A673 (cell line): ENCODE results near the gene LRRC74B. TPM values are rescaled to one million over a fixed set of nuclear protein-coding genes. Genes with fewer than 3 reads are reported as not detected.

ENCODE experiments used
- BruUV-seq: library from RNA; stranded (reverse); fragments of 400-500 nt; replicated peaks from 2 replicates; lab custom pipeline; 2021; lab: Mats Ljungman, UMichigan
- CTCF ChIA-PET: fragments of 300-600 bp; sonication (Branson Sonifier 250); formaldehyde crosslinking; loops from one replicate; lab custom pipeline; 2022; ENCODE audit warnings: antibody characterized with exemption; lab: Charles Lee
- POLR2A ChIA-PET: fragments of 300-600 bp; sonication (Branson Sonifier 250); formaldehyde crosslinking; loops from one replicate; lab custom pipeline; 2022; ENCODE audit warnings: antibody characterized with exemption; ENCODE audit not compliant: low non-redundant PET; lab: Charles Lee
- DNase-seq: peaks from one replicate; pipeline ENCODE4 v3.0.0-alpha.2; 2015; ENCODE audit warnings: low spot score
- H3K27ac ChIP-seq: fragments of 200-600 bp; sonication (generic); 2 replicates; pipeline ENCODE4 v1.5.1; 2016; ENCODE audit warnings: mixed run types, low read depth, mild to moderate bottlenecking, mixed read lengths, antibody characterized with exemption, low read length; ENCODE audit not compliant: poor library complexity, severe bottlenecking
- H3K27me3 ChIP-seq: fragments of 200-600 bp; sonication (generic); replicated peaks from 2 replicates; pipeline ENCODE4 v1.6.1; 2017; ENCODE audit warnings: mixed run types, low read depth, mild to moderate bottlenecking, mixed read lengths, antibody characterized with exemption, low read length; ENCODE audit not compliant: insufficient read depth, poor library complexity
- H3K36me3 ChIP-seq: fragments of 200-600 bp; sonication (generic); 2 replicates; pipeline ENCODE4 v1.6.1; 2016; ENCODE audit warnings: mixed run types, mild to moderate bottlenecking, mixed read lengths, antibody characterized with exemption, low read length; ENCODE audit not compliant: insufficient read depth, poor library complexity, severe bottlenecking
- H3K4me1 ChIP-seq: fragments of 200-600 bp; sonication (generic); 2 replicates; pipeline ENCODE4 v1.6.1; 2017; ENCODE audit warnings: mixed run types, mild to moderate bottlenecking, mixed read lengths, antibody characterized with exemption, low read length; ENCODE audit not compliant: insufficient read depth, poor library complexity, severe bottlenecking
- H3K4me3 ChIP-seq: fragments of 200-600 bp; sonication (generic); 2 replicates; pipeline ENCODE4 v1.5.1; 2016; ENCODE audit warnings: low read depth, mixed run types, mild to moderate bottlenecking, mixed read lengths, low read length; ENCODE audit not compliant: poor library complexity, severe bottlenecking
- H3K9me3 ChIP-seq: fragments of 200-600 bp; sonication (generic); 2 replicates; pipeline ENCODE4 v1.6.1; 2016; ENCODE audit warnings: mixed run types, low read depth, mild to moderate bottlenecking, mixed read lengths, antibody characterized with exemption, low read length; ENCODE audit not compliant: poor library complexity, severe bottlenecking
- EZH2 ChIP-seq: fragments of 200-600 bp; sonication (generic); IDR thresholded peaks from 2 replicates; pipeline ENCODE4 v1.6.1; 2017; ENCODE audit warnings: borderline replicate concordance, low read depth, mild to moderate bottlenecking, mixed read lengths, antibody characterized with exemption, low read length; ENCODE audit not compliant: poor library complexity, severe bottlenecking
- intact Hi-C: fragments of 100-400 bp; cut with micrococcal nuclease; formaldehyde crosslinking; loops from one replicate; pipeline ENCODE4 v1.10.0; 2022; ENCODE audit not compliant: unreplicated experiment
- total RNA-seq: library from RNA; stranded (reverse); gene quantifications from 2 replicates; pipeline ENCODE4 v1.2.3, GENCODE V29; 2021
- TF ChIP-seq, protein P1 (sequence below): fragments of 300-800, 200-600 bp; sonication (generic); conservative IDR thresholded peaks from 2 replicates; pipeline ENCODE4 v1.5.1; 2017; ENCODE audit warnings: low read depth, mild to moderate bottlenecking, antibody characterized with exemption, low read length, moderate library complexity, mixed read lengths

LRRC74B gene
- total RNA-seq, 1 experiment from 2014 or later: not detected

DNA sequence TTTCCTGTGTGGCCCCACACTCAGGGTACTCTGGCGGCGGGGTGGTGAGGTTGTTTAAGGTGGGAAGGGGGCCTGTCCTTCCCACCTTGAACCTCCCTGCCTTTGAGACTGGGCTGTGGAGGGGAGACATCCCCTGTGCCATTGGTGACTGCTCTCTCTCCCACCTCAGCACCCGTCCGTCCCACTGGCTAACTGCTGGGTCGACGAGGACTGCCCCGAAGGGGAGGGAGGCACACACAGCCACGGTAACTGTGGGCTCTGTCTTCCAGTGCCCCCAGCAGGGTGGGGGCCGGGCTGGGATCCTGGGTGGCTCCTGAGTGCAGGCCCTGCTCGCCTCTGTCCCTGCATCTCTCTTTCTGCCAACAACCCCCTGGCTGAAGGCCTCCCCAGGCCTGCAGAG, 23.2 kb upstream of the LRRC74B start:
- BruUV-seq: no TSS peak
- no peak overlapping the region for H3K4me3 ChIP-seq
- H3K36me3 ChIP-seq: no peaks in the 10 kb centered on the region
- no peak overlapping the region for H3K27ac ChIP-seq
- intact Hi-C loops: no loop called here
- H3K27me3 ChIP-seq: no peaks in the 10 kb centered on the region
- POLR2A ChIA-PET: no interaction called here
- CTCF ChIA-PET: no interaction called here
- DNase-seq: no peak
- no peaks in the 10 kb centered on the region for H3K4me1 ChIP-seq
- no peak for TF ChIP-seq EZH2
- TF ChIP-seq, protein P1, sequence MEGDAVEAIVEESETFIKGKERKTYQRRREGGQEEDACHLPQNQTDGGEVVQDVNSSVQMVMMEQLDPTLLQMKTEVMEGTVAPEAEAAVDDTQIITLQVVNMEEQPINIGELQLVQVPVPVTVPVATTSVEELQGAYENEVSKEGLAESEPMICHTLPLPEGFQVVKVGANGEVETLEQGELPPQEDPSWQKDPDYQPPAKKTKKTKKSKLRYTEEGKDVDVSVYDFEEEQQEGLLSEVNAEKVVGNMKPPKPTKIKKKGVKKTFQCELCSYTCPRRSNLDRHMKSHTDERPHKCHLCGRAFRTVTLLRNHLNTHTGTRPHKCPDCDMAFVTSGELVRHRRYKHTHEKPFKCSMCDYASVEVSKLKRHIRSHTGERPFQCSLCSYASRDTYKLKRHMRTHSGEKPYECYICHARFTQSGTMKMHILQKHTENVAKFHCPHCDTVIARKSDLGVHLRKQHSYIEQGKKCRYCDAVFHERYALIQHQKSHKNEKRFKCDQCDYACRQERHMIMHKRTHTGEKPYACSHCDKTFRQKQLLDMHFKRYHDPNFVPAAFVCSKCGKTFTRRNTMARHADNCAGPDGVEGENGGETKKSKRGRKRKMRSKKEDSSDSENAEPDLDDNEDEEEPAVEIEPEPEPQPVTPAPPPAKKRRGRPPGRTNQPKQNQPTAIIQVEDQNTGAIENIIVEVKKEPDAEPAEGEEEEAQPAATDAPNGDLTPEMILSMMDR: no peak
- no peaks in the 10 kb centered on the region for H3K9me3 ChIP-seq

DNA sequence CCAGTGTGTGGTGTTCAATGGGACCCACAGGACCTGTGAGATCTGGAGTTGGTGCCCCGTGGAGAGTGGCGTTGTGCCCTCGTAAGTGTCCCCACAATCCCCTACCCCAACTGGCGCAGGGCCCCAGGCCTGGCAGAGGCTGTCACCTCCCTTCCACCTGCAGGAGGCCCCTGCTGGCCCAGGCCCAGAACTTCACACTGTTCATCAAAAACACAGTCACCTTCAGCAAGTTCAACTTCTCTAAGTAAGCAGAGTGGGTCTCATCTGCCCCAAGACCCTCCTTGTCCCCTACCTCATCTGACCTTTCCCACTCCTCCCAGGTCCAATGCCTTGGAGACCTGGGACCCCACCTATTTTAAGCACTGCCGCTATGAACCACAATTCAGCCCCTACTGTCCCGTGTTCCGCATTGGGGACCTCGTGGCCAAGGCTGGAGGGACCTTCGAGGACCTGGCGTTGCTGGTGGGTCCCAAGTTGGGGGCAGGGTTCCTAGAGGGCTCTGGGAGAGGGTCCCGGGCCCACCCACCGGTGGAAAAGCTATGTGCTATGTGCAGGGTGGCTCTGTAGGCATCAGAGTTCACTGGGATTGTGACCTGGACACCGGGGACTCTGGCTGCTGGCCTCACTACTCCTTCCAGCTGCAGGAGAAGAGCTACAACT, 22.7 kb upstream of the LRRC74B start:
- ChIA-PET POLR2A (no interaction called here), CTCF (interaction anchor here (0.6 to 0.7 kb wide), 2 partner anchors 239 to 1084 kb away, joined by 3 to 4 read pairs; no protein-coding TSS in a partner anchor)
- DNase-seq: no peak
- TF ChIP-seq EZH2: no peak
- TF ChIP-seq, protein P1: no peak
- intact Hi-C loops: no loop called here
- Histone ChIP-seq H3K27ac (no peak overlapping the region), H3K9me3 (no peaks in the 10 kb centered on the region), H3K36me3 (no peaks in the 10 kb centered on the region), H3K27me3 (no peaks in the 10 kb centered on the region), H3K4me1 (no peaks in the 10 kb centered on the region), H3K4me3 (no peak overlapping the region)
- BruUV-seq: no TSS peak

DNA sequence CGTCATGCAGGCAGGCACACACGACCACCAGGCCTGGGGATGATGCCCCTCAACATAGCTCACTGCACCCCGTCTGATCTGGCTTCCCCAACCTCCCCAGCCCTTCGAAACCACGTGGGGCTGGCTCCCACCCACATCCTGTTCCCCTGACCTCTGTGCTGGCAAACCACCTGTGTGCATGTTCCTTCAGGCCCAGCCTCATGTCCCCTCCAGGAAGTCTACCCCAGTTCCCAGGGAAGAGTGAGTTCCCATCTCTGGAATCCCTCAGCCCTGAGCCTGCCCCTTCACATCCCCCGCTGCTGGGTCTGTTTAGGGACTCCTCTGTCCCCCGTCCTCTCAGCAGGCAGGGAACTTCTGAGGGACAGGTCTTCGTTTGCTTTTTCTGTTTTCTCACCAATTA, 20.5 kb upstream of the LRRC74B start:
- Histone ChIP-seq H3K36me3 (no peaks in the 10 kb centered on the region), H3K4me1 (no peaks in the 10 kb centered on the region), H3K27ac (no peak overlapping the region), H3K9me3 (no peaks in the 10 kb centered on the region), H3K4me3 (no peak overlapping the region), H3K27me3 (no peaks in the 10 kb centered on the region)
- TF ChIP-seq, protein P1: no peak
- no peak for TF ChIP-seq EZH2
- BruUV-seq: no TSS peak
- intact Hi-C loops: no loop called here
- CTCF ChIA-PET: no interaction called here
- no peak for DNase-seq
- POLR2A ChIA-PET: no interaction called here
